ENCODE results near the gene C8B.

GRCh38 chr1:56972976-56973375 lies 7.2 kb upstream of the C8B start:
- TF ChIP-seq CBX1 (IDR thresholded peaks at IDR 0.05; ENCODE audit: low read depth): no peak
- TF ChIP-seq, protein P1, sequence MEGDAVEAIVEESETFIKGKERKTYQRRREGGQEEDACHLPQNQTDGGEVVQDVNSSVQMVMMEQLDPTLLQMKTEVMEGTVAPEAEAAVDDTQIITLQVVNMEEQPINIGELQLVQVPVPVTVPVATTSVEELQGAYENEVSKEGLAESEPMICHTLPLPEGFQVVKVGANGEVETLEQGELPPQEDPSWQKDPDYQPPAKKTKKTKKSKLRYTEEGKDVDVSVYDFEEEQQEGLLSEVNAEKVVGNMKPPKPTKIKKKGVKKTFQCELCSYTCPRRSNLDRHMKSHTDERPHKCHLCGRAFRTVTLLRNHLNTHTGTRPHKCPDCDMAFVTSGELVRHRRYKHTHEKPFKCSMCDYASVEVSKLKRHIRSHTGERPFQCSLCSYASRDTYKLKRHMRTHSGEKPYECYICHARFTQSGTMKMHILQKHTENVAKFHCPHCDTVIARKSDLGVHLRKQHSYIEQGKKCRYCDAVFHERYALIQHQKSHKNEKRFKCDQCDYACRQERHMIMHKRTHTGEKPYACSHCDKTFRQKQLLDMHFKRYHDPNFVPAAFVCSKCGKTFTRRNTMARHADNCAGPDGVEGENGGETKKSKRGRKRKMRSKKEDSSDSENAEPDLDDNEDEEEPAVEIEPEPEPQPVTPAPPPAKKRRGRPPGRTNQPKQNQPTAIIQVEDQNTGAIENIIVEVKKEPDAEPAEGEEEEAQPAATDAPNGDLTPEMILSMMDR (IDR thresholded peaks at IDR 0.05 in 2 of 3, conservative IDR thresholded peaks at IDR 0.05 in 1 of 3; ENCODE audit: insufficient read depth in 2 of 3, low read depth in 1 of 3, low read length in 3 of 3): no peak
- no peak for TF ChIP-seq CUX1 (CRISPR knock-in tag; IDR thresholded peaks at IDR 0.05)
- TF ChIP-seq SMC3 (conservative IDR thresholded peaks at IDR 0.05; ENCODE audit: insufficient read depth, low read depth, low read length): no peak
- no peak for TF ChIP-seq KDM1A (IDR thresholded peaks at IDR 0.05)
- no peak for TF ChIP-seq SMAD1 (IDR thresholded peaks at IDR 0.05; ENCODE audit: low read depth, low read length, partially characterized antibody)
- no peak for TF ChIP-seq FOXA1 (IDR thresholded peaks at IDR 0.05; ENCODE audit: borderline replicate concordance)
- no peak for TF ChIP-seq POLR2AphosphoS5 (IDR thresholded peaks at IDR 0.05; ENCODE audit: control insufficient read depth, insufficient read depth, low read depth, low read length)
- no peak for TF ChIP-seq SRSF1 (IDR thresholded peaks at IDR 0.05; ENCODE audit: low read depth, low read length)
- no peak for TF ChIP-seq JUNB (CRISPR knock-in tag; conservative IDR thresholded peaks at IDR 0.05)
- no peak for TF ChIP-seq HINFP (tag; conservative IDR thresholded peaks at IDR 0.05; ENCODE audit: low read depth)
